HG03460 (cell line): ENCODE results near the gene CABP4.
"Not testable (repeated sequence)": the region's sequence is repeated elsewhere in the genome, so short reads cannot be mapped to it uniquely, and the experiment has no call there.

Source experiments
- ATAC-seq: cut with Tn5 transposase; IDR thresholded peaks from one replicate; pipeline ENCODE4 v1.9.1; 2021; ENCODE audit not compliant: unreplicated experiment

CABP4 gene

DNA sequence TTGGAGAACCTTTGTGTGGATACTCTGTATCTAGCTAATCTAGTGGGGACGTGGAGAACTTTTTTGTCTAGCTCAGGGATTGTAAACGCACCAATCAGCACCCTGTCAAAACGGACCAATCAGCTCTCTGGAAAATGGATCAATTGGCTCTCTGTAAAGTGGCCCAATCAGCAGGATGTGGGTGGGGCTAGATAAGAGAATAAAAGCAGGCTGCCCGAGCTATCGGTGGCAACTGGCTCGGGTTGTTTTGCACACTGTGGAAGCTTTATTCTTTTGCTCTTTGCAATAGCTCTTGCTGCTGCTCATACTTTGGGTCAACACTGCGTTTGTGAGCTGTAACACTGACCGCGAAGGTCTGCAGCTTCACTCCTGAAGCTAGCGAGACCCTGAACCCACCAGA lies 21.5 kb downstream of the CABP4 start:
- ATAC-seq: not testable (repeated sequence)

DNA sequence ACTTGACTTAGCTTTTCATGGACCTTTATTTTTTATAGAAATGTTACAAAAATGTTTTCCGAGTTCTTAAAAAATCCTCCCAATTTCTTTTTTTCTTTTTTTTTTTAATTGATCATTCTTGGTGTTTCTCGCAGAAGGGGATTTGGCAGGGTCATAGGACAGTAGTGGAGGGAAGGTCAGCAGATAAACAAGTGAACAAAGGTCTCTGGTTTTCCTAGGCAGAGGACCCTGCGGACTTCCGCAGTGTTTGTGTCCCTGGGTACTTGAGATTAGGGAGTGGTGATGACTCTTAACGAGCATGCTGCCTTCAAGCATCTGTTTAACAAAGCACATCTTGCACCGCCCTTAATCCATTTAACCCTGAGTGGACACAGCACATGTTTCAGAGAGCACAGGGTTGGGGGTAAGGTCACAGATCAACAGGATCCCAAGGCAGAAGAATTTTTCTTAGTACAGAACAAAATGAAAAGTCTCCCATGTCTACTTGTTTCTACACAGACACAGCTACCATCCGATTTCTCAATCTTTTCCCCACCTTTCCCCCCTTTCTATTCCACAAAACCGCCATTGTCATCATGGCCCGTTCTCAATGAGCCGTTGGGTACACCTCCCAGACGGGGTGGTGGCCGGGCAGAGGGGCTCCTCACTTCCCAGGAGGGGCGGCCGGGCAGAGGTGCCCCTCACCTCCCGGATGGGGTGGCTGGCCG lies 22.3 kb downstream of the CABP4 start:
- ATAC-seq: not testable (repeated sequence)

DNA sequence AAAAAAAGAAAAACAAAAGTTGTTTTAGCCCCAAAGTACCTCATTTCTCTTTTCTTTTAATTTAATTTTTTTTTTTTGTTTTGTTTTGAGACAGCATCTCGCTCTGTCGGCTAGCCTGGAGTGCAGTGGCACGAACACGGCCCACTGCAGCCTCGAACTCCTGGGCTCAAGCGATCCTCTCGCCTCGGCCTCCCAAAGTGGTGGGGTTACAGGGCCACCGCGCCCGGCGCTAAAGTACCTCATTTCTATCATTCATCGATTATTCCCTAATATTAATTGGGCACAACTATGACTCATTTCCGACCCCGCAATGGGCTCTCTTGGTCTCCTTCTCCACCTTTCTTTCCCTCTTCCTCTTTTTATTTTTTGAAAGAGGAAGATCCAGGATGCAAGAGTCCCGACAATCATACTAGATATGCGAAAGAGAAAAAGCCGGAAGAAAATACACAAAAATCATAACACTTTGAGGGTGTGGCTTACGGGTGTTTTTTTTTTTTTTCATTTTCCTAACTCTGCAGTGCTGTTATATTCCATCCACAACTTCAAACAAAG lies 27.2 kb downstream of the CABP4 start:
- ATAC-seq: no peak

DNA sequence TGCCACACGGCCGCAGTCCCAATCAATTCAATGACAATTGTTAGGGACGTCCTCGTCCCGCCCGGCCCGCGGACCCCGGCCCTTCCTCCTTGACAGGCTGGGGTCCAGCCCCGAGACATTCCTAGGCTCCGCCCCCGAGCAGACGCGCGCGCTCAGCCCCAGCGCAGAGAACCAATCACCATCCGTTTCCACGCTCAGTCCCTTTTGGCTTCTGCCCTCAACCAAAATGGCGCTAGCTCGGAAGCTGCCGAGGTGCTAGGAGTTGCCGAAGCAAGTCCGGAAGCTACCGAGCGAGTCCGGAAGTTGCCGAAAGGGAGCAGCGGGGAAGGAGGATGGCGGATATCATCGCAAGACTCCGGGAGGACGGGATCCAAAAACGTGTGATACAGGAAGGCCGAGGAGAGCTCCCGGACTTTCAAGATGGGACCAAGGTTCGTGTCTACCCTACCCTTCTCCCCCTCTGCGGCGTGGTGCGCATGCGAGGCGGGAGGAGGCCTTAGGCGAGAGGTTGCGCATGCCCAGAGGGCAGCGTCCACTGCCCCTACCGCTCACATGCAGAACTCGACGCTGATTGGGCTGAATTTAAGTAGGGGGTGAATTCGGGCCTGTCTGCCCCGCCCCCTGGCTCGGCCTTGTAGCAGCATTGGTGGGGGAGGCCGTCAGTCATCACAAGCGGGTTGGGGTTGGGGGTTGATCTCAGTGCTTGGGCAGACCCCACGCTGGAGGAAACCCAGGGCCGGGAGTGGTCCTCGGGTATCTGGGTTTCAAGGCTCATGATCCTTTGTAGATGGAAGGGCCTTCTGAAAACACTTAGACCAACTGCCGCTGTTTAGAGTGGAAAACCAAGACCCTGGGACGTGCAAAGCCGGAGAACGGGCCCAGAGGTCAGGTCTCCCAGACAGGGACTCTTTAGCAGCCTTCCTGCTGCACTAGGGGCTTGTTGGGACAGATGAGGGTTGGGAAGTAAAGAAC lies 28.0 kb downstream of the CABP4 start, which contains the start of gene AIP:
Gene AIP (plus strand): TSS at position 200 of the 972 bp plus-strand sequence. CDS start 133 bp downstream, at position 333.
- ATAC-seq: peak; percentile 70

DNA sequence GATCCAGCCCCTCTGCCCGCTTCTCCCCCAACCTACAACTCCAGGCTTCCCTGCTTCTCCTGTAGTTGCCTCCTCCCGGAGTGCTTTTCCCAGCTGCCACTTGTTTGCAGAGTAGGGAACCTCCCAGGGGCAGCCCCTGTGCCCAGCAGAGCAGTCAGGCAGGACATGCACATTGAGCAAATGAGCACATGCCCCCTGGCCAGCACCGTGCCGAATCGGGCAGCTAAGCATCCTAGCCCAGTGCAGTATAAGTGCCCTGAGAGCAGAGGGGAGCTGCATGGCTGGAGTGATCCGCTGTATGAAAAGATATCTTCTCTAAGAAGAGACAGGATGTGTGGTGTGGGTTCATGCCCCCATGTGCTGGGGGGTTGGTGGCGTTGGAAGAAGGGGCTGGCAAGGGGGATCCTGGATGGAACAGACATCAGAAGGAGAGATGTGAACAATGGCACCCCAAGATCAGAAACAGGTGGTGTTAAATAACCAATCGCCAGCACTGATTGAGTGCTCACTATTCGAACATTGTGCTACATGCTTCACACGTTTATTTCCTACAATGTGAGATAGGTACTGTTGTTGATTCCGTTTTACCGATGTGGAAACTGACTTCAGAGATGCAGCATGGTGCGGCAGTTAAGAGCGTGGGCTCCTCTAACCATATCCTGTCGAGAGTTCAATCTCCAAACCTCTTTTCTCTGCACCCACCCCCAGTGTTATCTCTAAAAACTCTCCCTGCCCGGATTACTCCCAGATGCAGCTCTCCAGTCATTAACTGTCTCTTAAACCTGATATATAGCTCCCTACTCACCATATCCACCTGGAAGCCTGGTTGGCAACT lies 28.9 kb downstream of the CABP4 start:
- no peak for ATAC-seq

DNA sequence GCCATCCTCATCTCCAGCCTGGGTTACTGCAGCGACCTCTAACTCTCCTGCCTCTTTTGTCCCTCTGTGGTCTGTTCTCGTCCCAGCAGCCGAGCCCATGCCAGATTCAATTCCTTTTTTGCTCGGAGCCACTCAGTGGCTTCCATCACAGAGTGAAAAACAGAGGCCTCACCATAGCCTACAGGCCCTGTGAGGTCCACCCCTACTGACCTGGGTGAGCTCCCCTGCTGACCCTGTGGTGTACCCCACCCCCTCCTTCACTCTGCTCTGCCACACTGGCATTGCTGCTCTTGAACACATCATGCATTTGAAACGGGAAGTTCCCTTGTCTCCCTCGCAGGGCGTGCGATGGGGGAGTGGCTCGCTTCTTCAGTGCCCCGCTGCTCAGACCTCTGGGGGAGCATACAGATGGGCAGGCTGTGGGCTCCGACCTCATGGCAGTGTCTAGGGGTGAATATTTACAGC lies 29.7 kb downstream of the CABP4 start:
- ATAC-seq: no peak

DNA sequence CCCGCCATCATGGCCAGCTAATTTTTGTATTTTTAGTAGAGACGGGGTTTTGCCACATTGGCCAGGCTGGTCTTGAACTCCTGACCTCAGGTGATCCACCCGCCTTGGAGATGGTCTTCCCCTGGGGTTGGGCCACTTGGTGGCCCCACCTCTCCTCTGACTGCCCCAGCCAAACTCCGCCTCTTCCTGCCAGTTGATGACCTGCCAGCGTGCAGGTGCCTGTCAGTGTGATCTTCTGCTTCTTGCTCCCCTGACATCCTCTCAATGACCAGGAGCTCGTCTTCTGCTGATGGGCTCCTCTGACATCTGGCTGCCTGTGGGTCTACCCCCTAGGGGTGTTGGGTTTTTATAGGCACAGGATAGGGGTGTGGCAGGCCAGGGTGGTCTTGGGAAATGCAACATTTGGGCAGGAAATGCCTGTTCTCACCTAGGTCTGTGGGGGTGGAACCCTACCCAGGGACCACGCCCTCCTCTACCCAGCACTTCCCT lies 30.8 kb downstream of the CABP4 start:
- not testable (repeated sequence) for ATAC-seq

DNA sequence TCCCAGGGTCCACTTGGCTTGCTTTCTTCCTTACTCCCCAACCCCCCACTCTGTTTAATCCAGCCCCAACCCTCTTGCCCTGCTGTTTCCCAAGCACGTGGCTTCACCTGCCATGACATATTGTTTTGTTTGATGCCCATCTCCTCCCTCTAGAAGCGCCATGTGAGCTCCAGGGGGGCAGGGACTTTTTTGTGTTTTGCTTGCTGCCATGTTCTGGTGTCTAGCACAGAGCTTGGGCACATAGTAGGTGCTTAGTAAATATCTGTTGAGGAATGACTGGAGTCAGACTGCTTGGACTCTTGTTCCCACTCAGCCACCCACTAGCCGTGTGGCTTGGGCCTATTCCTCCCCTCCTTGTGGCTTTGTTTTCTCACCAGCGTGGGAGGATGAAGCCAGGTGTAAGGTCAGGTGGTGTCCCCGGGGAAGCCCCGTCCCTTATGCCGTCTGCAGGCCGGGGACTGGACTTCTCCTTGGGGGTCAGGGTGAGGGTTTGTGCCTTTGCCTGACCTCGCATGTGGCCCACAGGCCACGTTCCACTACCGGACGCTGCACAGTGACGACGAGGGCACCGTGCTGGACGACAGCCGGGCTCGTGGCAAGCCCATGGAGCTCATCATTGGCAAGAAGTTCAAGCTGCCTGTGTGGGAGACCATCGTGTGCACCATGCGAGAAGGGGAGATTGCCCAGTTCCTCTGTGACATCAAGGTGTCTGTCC lies 31.5 kb downstream of the CABP4 start:
- ATAC-seq: no peak

DNA sequence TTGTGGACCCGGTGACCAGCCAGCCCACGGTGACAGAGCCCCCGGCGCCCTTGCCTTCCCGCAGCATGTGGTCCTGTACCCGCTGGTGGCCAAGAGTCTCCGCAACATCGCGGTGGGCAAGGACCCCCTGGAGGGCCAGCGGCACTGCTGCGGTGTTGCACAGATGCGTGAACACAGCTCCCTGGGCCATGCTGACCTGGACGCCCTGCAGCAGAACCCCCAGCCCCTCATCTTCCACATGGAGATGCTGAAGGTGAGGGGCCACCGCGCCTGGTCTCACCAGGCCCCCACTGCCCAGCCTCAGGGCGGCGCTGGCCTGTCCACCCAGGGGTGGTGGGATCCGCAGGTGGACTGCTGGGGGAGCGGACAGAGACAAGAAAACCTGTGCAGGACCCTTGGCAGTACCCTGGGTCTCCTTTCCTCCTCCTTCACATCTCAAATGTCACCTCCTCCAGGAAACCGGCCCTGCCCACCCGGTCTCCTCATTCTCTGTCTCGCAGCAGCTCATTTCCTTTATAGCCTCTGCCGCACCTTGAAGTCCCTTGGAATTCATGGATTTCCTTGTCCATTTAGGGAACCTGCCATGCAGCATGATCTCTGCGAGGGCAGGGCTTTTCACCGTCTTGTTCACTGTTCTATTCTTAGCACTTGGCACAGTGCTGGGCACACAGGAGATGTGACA lies 34.2 kb downstream of the CABP4 start:
- ATAC-seq: no peak

DNA sequence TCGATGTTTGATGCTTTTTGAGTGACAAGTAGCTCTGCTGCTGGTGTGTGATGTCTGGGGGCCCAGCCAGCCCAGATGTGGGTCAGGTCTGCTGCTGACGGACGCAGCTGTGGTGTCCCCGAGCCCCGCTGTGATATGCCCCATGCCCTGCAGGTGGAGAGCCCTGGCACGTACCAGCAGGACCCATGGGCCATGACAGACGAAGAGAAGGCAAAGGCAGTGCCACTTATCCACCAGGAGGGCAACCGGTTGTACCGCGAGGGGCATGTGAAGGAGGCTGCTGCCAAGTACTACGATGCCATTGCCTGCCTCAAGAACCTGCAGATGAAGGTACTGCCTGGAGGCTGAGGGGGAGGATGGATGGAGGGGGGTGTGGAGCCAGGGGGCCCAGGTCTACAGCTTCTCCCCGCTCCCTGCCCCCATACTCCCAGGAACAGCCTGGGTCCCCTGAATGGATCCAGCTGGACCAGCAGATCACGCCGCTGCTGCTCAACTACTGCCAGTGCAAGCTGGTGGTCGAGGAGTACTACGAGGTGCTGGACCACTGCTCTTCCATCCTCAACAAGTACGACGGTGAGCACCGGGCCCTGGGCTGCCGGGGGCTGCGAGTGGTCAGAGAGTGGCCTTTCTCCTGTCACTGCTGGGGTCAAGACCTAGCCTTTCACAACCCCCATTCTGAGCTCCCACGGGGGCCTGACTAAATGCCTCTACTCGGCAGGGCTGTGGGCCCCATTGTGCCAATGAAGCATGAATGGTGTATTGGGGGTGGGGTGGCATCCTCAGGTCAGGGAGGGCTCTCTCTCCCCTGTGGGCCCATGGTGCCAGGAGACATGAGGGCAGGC lies 35.0 kb downstream of the CABP4 start:
- no peak for ATAC-seq

DNA sequence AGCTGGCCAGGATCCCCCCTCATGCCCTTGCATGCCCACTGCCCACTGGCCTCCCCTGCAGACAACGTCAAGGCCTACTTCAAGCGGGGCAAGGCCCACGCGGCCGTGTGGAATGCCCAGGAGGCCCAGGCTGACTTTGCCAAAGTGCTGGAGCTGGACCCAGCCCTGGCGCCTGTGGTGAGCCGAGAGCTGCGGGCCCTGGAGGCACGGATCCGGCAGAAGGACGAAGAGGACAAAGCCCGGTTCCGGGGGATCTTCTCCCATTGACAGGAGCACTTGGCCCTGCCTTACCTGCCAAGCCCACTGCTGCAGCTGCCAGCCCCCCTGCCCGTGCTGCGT lies 35.5 kb downstream of the CABP4 start:
- no peak for ATAC-seq

DNA sequence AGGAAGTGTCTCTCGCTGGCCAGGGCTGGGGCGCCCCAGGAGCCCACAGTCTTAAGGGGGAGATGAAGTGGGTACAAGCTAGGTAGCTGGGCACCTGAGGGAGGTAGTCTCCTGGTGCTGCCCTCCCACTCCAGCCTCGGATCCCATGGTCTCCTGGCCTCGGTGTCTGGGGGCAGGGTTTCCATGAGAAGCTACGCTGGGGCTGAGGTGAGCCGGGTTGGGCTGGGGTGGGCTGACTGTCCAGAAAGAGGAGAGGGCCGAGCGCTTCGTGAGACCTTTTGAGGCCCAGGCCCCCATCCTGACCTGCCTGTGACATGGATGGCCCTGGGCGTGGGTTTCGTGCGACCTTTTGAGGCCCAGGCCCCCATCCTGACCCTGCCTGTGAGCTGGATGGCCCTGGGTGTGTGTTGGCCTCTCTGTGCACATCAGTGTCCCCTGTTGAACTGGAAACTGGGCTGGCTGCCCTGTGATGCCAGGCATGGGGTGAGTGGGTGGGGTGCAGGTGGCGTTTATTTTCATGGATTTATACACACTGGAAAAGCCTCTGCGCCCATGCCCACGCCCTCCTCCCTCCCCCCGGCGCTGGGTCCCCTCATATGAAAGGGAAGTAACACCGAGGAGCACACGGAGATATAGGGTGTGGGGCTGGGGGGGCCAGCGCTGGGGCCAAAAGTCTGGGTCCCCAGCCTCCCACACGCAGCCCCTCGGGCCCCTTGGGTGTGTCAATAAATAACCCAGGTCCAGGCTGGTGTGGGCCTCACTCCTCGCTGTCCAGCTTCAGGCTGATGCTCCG lies 36.3 kb downstream of the CABP4 start:
- ATAC-seq: no peak

DNA sequence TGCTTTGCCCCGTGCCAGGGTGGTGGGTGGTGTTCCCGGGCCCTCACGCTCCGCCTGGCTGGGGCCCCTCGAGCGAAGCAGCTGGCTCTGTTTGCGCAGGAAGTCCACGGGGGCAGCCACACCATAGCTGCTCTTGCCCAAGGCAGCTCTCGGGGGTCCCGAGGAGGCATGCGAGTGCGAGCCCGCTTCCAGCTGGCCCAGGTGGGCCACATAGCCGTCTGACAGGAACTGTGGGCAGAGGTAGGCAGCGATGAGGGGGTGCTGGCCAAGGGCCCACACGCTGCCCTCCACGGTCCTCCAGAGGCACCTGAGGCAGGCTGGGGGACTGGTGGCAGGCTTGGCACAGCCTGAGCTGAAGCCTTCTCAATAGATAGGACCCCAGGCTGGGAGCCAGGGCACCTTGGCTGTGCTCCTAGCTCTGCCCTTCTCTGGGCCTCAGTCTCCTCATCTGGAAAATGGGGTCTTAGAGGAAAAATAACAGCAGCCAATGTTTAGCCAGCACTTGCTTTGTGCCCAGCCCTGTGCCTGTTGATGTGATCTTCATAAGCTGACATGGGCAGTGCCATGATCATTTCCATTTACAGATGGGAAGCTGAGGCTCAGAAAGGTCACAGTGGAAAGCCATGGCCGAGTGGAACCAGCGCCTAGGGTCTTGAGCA lies 37.0 kb downstream of the CABP4 start:
- no peak for ATAC-seq

DNA sequence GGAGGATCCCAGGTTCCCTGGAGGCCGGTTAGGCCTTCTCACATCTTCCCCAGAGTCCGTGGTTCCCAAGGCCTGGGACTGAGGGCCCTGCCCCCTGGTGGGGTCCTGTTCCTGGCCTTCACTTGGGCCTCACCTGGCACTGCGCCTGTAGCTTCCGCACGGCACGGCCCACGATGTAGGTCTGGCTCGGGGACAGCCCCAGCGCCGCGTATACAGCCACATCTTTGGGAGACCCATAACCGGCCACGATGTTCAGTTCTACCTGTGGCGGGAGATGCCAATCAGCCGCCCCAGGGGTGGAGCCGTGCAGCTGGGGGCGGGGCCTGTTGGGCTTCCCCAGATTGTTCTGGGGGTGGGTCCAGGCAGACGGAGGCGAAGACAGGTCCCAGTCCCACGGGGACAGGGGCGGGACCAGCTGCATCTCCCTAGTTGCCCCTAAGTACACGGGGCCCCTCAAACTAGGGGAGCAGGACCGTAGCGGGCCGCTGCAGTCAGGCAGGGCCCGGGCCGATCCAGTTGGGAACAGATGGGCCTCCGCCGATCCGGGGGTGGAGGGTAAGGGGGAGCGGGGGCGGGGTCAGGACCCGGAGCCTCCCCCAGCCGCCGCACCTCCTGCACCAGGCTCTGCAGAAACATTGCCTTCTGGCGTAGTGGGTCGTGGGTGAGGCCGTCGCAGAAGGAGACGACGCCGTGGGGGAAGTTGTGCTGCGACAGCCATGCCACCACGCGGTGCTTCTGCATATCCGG lies 37.8 kb downstream of the CABP4 start:
- no peak for ATAC-seq

DNA sequence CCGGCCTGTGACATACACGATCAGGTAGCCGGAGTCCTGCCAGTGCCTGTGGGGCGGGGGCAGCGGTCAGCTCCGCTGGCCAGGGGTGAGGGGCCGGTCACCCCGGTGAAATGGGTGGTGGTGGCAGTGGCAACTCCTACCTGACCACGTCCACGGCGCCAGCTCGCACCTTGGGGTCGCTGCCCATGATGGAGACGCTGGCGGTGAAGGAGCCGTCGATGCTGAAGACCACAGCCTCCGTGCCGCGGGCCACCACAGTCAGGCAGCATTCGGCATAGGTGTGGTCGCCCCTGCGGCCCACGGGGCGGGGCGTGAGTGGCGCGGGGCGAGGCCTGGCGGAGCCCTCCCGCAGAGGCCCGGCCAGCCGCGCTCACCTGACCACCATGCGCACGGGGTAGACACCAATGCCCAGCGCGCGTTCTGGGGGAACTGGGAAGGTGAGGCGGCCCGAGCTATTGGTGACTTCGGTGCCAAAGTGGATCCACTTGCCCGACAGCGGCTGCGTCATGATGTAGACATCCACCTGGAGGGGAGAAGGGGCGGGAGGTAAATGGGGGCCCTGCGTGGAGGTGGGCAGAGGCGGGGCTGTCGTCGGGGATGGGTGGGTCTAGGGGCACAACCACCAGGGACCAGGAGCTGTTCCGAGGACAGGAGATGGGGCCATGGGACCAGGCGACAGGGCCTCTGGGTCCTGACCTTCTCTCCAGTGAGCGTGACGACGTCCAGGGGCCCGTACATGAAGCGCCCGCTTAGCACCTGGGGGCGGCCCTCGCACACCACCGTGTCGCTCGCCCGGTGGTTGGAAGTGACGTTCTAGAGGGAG lies 38.6 kb downstream of the CABP4 start:
- ATAC-seq: no peak
